ENCODE data around the gene TULP4. TPM values are rescaled to one million over a fixed set of nuclear protein-coding genes. Genes with fewer than 3 reads are reported as not detected.

Gene TULP4
- polyA plus RNA-seq, 1 donor (not counting 4 experiments of a cell fraction or from before 2014, with no cell fraction given) = 13.1 TPM

GRCh38 chr6:158270389-158271127 lies 41.7 kb upstream of the TULP4 start:
- Histone ChIP-seq H3K4me1 (ENCODE audit: control insufficient read depth, extremely low read depth, insufficient read depth, low read length) (peaks cover 6% of the 10 kb centered on the region), H3K9ac (ENCODE audit: control insufficient read depth, extremely low read depth, insufficient read depth, low read length) (no peak overlapping the region), H3K9me1 (ENCODE audit: control insufficient read depth, extremely low read depth, insufficient read depth, low read length) (no peaks in the 10 kb centered on the region), H3K36me3 (ENCODE audit: control insufficient read depth in 2 of 2, extremely low read depth in 1 of 2, insufficient read depth in 2 of 2, low read length in 2 of 2) (peaks cover 0 to 14% of the 10 kb centered on the region in 2 experiments), H3K9me3 (ENCODE audit: control insufficient read depth, low read depth, low read length) (no peaks in the 10 kb centered on the region), H2AFZ (ENCODE audit: control insufficient read depth, low read length) (no peak overlapping the region), H3K4me3 (ENCODE audit: control insufficient read depth in 2 of 3, extremely low read depth in 1 of 3, insufficient read depth in 2 of 3, low read depth in 1 of 3, low read length in 3 of 3) (no peak overlapping the region), H3K27ac (ENCODE audit: control insufficient read depth, insufficient read depth, low read length) (no peak overlapping the region), H3K4me2 (ENCODE audit: control insufficient read depth, extremely low read depth, insufficient read depth, low read depth, low read length) (no peak overlapping the region), H4K20me1 (ENCODE audit: control insufficient read depth, extremely low read depth, insufficient read depth, low read length) (no peaks in the 10 kb centered on the region), H3K79me2 (ENCODE audit: control insufficient read depth, insufficient read depth, low read length) (peaks cover 26% of the 10 kb centered on the region), H3K27me3 (ENCODE audit: control insufficient read depth, extremely low read depth, insufficient read depth, low read length) (no peaks in the 10 kb centered on the region)
- DNase-seq (ENCODE audit: low read depth, low spot score) = no peak
- TF ChIP-seq CTCF (optimal IDR thresholded peaks at IDR 0.05 in 1 of 3, IDR thresholded peaks at IDR 0.05 in 1 of 3, conservative IDR thresholded peaks at IDR 0.05 in 1 of 3; ENCODE audit: extremely low read depth in 1 of 3, insufficient read depth in 2 of 3, low read length in 3 of 3) = no peak
- TF ChIP-seq EZH2 (IDR thresholded peaks at IDR 0.05; ENCODE audit: low read length) = no peak
- dilution Hi-C loops (cut with MboI; ENCODE audit: extremely low pct_ligation_motif_present, low sequenced_read_pairs) = no loop called here
- no peak for FAIRE-seq

DNA sequence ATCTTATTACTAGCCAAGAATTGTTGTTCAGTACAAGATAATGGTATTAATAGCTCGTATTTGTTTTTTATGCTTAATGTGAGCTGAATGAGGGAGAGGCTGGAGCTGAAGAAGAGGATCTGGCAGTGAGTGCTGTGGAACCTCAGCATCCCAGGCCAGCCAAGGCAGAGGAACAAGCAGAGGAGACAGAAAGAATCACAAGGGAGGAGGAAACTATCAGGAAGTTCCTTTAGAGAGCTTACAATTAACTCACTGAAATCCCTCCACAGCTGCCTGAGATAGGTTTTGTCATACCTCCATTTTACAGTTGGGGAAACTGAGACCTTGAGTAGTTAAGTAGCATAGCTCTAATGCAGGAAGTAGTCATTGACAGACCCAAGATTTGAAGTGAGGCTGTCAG lies 39.9 kb upstream of the TULP4 start:
- no peak overlapping the region for H3K9ac ChIP-seq (ENCODE audit: control insufficient read depth, extremely low read depth, insufficient read depth, low read length)
- H3K9me3 ChIP-seq (ENCODE audit: control insufficient read depth, low read depth, low read length) = no peaks in the 10 kb centered on the region
- H2AFZ ChIP-seq (ENCODE audit: control insufficient read depth, low read length) = no peak overlapping the region
- no peak overlapping the region for H3K27ac ChIP-seq (ENCODE audit: control insufficient read depth, insufficient read depth, low read length)
- no peak for FAIRE-seq
- peaks cover 0 to 14% of the 10 kb centered on the region in 2 experiments for H3K36me3 ChIP-seq (ENCODE audit: control insufficient read depth in 2 of 2, extremely low read depth in 1 of 2, insufficient read depth in 2 of 2, low read length in 2 of 2)
- no peak overlapping the region for H3K4me3 ChIP-seq (ENCODE audit: control insufficient read depth in 2 of 3, extremely low read depth in 1 of 3, insufficient read depth in 2 of 3, low read depth in 1 of 3, low read length in 3 of 3)
- H3K4me1 ChIP-seq (ENCODE audit: control insufficient read depth, extremely low read depth, insufficient read depth, low read length) = peaks cover 2% of the 10 kb centered on the region
- DNase-seq (ENCODE audit: low read depth, low spot score) = no peak
- H3K4me2 ChIP-seq (ENCODE audit: control insufficient read depth, extremely low read depth, insufficient read depth, low read depth, low read length) = no peak overlapping the region
- peaks cover 21% of the 10 kb centered on the region for H3K79me2 ChIP-seq (ENCODE audit: control insufficient read depth, insufficient read depth, low read length)
- TF ChIP-seq CTCF (optimal IDR thresholded peaks at IDR 0.05 in 1 of 3, IDR thresholded peaks at IDR 0.05 in 1 of 3, conservative IDR thresholded peaks at IDR 0.05 in 1 of 3; ENCODE audit: extremely low read depth in 1 of 3, insufficient read depth in 2 of 3, low read length in 3 of 3) = no peak
- TF ChIP-seq EZH2 (IDR thresholded peaks at IDR 0.05; ENCODE audit: low read length) = no peak
- no peaks in the 10 kb centered on the region for H3K27me3 ChIP-seq (ENCODE audit: control insufficient read depth, extremely low read depth, insufficient read depth, low read length)
- dilution Hi-C loops (cut with MboI; ENCODE audit: extremely low pct_ligation_motif_present, low sequenced_read_pairs) = no loop called here
- no peaks in the 10 kb centered on the region for H3K9me1 ChIP-seq (ENCODE audit: control insufficient read depth, extremely low read depth, insufficient read depth, low read length)
- H4K20me1 ChIP-seq (ENCODE audit: control insufficient read depth, extremely low read depth, insufficient read depth, low read length) = no peaks in the 10 kb centered on the region

Measured in keratinocyte (primary cell).